Mesenchymal stem cell (in vitro differentiated cells and primary cell): ENCODE results near the gene MMP27.
A peak's percentile ranks its signal among the peaks of the same experiment; 100 is the strongest.

Experiments used
- DNase-seq: peaks from one replicate; pipeline ENCODE4 v3.0.0-alpha.2; 2013
- H2AFZ ChIP-seq: one replicate; pipeline ENCODE4 v1.6.1; 2013; ENCODE audit warnings: low read depth, mild to moderate bottlenecking, control low read depth, inconsistent platforms, low read length, moderate library complexity
- H2AK5ac ChIP-seq: 2 replicates; pipeline ENCODE4 v1.6.1; 2013; ENCODE audit warnings: low read length, moderate library complexity, mild to moderate bottlenecking, inconsistent platforms; ENCODE audit not compliant: severe bottlenecking
- H2BK120ac ChIP-seq: one replicate; pipeline ENCODE4 v1.6.1; 2013; ENCODE audit warnings: low read depth, mild to moderate bottlenecking, inconsistent platforms, low read length, moderate library complexity
- H2BK12ac ChIP-seq, 2 experiments: one replicate each; pipeline ENCODE4 v1.6.1; 2013; ENCODE audit warnings: inconsistent platforms in 2 of 2, low read length in 2 of 2, mild to moderate bottlenecking in 2 of 2, moderate library complexity in 2 of 2, control low read depth in 1 of 2
- H2BK15ac ChIP-seq: one replicate; pipeline ENCODE4 v1.6.1; 2013; ENCODE audit warnings: mild to moderate bottlenecking, low read depth, inconsistent platforms; ENCODE audit not compliant: poor library complexity, severe bottlenecking
- H2BK5ac ChIP-seq: 2 replicates; pipeline ENCODE4 v1.6.1; 2013; ENCODE audit warnings: low read depth, mild to moderate bottlenecking, low read length, control low read depth, inconsistent platforms; ENCODE audit not compliant: poor library complexity, severe bottlenecking
- H3K14ac ChIP-seq, 2 experiments: one replicate each; pipeline ENCODE4 v1.6.1; 2013; ENCODE audit warnings: inconsistent platforms in 2 of 2, low read length in 2 of 2, control low read depth in 1 of 2, mild to moderate bottlenecking in 1 of 2, moderate library complexity in 1 of 2
- H3K18ac ChIP-seq, 2 experiments: one replicate each; pipeline ENCODE4 v1.6.1; 2013; ENCODE audit warnings: inconsistent platforms in 2 of 2, low read length in 2 of 2, control low read depth in 1 of 2, low read depth in 1 of 2, mild to moderate bottlenecking in 1 of 2
- H3K23ac ChIP-seq, 2 experiments: one replicate each; pipeline ENCODE4 v1.6.1; 2013; ENCODE audit warnings: inconsistent platforms in 2 of 2, low read length in 2 of 2, mild to moderate bottlenecking in 2 of 2, moderate library complexity in 2 of 2, control low read depth in 1 of 2
- H3K27ac ChIP-seq: 2 replicates; pipeline ENCODE4 v1.5.1; 2013; ENCODE audit warnings: mild to moderate bottlenecking, moderate library complexity, low read length, control low read depth, inconsistent platforms; ENCODE audit not compliant: poor library complexity, severe bottlenecking
- H3K27me3 ChIP-seq, 2 experiments: 2 replicates each; pipeline versions ENCODE4 v1.6.1 to v1.7.0; 2013; ENCODE audit warnings: low read length in 2 of 2, mild to moderate bottlenecking in 2 of 2, moderate library complexity in 2 of 2, control low read depth in 1 of 2, inconsistent platforms in 1 of 2; ENCODE audit not compliant: control insufficient read depth in 1 of 2, insufficient read depth in 1 of 2
- H3K36me3 ChIP-seq, 2 experiments: 2 replicates each; pipeline versions ENCODE4 v1.6.1 to v1.7.0; 2013; ENCODE audit warnings: low read length in 2 of 2, control low read depth in 1 of 2, inconsistent platforms in 1 of 2, low read depth in 1 of 2, mild to moderate bottlenecking in 1 of 2; ENCODE audit not compliant: insufficient read depth in 2 of 2, control insufficient read depth in 1 of 2
- H3K4ac ChIP-seq, 2 experiments: one replicate each; pipeline ENCODE4 v1.6.1; 2013; ENCODE audit warnings: inconsistent platforms in 2 of 2, low read length in 2 of 2, mild to moderate bottlenecking in 2 of 2, moderate library complexity in 2 of 2, control low read depth in 1 of 2, low read depth in 1 of 2
- H3K4me1 ChIP-seq: 2 replicates; pipeline ENCODE4 v1.6.1; 2013; ENCODE audit warnings: low read depth, low read length, control low read depth; ENCODE audit not compliant: control insufficient read depth, insufficient read depth
- H3K4me2 ChIP-seq: 2 replicates; pipeline ENCODE4 v1.6.1; 2013; ENCODE audit warnings: low read length, mild to moderate bottlenecking, inconsistent platforms; ENCODE audit not compliant: poor library complexity, severe bottlenecking
- H3K4me3 ChIP-seq, 2 experiments: 2 replicates each; pipeline versions ENCODE4 v1.5.1 to v1.7.0; 2013; ENCODE audit warnings: low read length in 2 of 2, mild to moderate bottlenecking in 2 of 2, control low read depth in 1 of 2, low read depth in 1 of 2; ENCODE audit not compliant: insufficient read depth in 1 of 2
- H3K79me1 ChIP-seq: replicated peaks from 2 replicates; pipeline ENCODE4 v1.6.1; 2013; ENCODE audit warnings: mild to moderate bottlenecking, control low read depth, low read length, inconsistent platforms; ENCODE audit not compliant: poor library complexity, severe bottlenecking
- H3K9ac ChIP-seq: 2 replicates; pipeline ENCODE4 v1.7.0; 2013; ENCODE audit warnings: mild to moderate bottlenecking, low read length, moderate library complexity
- H3K9me3 ChIP-seq: 2 replicates; pipeline ENCODE4 v1.7.0; 2013; ENCODE audit warnings: mild to moderate bottlenecking, low read length; ENCODE audit not compliant: control insufficient read depth
- H4K8ac ChIP-seq: one replicate; pipeline ENCODE4 v1.6.1; 2013; ENCODE audit warnings: inconsistent platforms, mild to moderate bottlenecking, low read length, moderate library complexity
- H4K91ac ChIP-seq: one replicate; pipeline ENCODE4 v1.6.1; 2013; ENCODE audit warnings: mild to moderate bottlenecking, low read length, inconsistent platforms
- WGBS: methylation state at CpG from one replicate; pipeline ENCODE4 v1.1.7; 2013; ENCODE audit warnings: mixed read lengths; 5-methylcytosine and 5-hydroxymethylcytosine counted together

MMP27 gene

DNA sequence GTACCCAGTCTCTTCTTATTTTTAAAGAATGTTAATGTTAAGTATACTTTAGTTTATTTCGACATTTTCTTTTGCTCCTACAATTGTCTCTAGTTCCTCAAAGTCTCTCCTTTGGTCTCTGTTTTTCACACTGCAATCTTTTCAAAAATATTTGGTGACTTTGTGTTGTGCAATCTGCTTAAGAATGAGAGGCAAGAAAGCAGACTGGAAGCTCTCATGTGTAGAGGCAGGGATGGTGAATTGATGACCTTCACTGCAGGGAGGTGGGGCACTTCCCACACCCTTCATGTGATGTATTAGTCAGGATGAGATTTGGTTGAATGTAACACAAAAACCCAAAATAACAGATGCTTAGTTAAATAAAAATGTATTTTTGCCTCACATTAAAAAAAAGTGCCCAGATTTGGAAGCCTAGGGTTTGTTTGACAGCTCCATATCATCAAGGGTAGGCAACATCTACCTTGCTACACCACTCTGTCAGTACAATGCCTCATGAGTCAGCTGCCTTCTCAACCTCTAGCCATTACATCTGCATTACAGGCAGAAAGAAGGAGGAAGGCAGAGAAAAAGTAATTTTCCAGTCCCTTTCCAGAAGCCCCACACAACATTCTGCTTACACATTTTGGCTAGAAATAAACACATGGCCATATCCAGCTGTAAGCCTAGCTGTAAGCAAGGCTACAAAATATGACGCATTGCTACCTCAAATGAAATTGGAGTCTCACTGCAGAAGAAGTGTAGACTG, 3.8 kb upstream of the MMP27 start:
- Histone ChIP-seq H2AK5ac (no peak overlapping the region), H3K4ac (no peak overlapping the region), H3K9me3 (no peaks in the 10 kb centered on the region), H4K8ac (no peak overlapping the region), H3K27me3 (no peaks in the 10 kb centered on the region), H2BK120ac (no peak overlapping the region), H3K79me1 (no peaks in the 10 kb centered on the region), H3K9ac (peak overlapping the region; percentile 42), H3K23ac (no peak overlapping the region), H3K27ac (no peak overlapping the region), H3K18ac (no peak overlapping the region), H2BK15ac (no peak overlapping the region), H2BK5ac (no peak overlapping the region), H3K36me3 (no peaks in the 10 kb centered on the region), H3K14ac (no peak overlapping the region), H2BK12ac (no peak overlapping the region), H3K4me1 (no peaks in the 10 kb centered on the region), H2AFZ (no peak overlapping the region), H3K4me3 (no peak overlapping the region), H4K91ac (no peak overlapping the region), H3K4me2 (no peak overlapping the region)
- 91% methylated on average over 1 of the region's 2 CpGs for WGBS
- peak; percentile 75 for DNase-seq

DNA sequence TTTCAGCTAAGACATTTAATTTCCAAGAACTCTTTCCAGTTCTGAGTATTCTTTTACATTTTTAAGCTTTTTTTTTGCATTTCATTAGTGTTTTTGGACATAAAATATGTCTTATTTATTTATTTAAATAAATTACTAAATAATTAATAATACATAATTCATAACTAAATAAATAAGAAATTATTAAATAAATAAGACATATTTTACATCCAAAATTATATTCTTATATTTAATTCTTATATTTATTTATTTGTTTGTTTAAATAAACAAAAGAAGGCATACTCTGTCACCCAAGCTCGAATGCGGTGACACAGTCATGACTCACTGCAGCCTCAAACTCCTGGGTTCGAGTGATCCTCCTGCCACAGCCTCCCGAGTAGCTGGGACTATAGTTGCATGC, 3.1 kb upstream of the MMP27 start:
- Histone ChIP-seq H3K4me2 (no peak overlapping the region), H3K14ac (no peak overlapping the region), H4K91ac (no peak overlapping the region), H2BK120ac (no peak overlapping the region), H3K4me1 (no peaks in the 10 kb centered on the region), H3K4me3 (no peak overlapping the region), H3K18ac (no peak overlapping the region), H3K9me3 (no peaks in the 10 kb centered on the region), H2BK5ac (no peak overlapping the region), H3K23ac (no peak overlapping the region), H3K4ac (no peak overlapping the region), H3K9ac (peak overlapping the region; percentile 6), H2AK5ac (no peak overlapping the region), H2BK12ac (no peak overlapping the region), H3K27ac (no peak overlapping the region), H2AFZ (no peak overlapping the region), H2BK15ac (no peak overlapping the region), H3K36me3 (no peaks in the 10 kb centered on the region), H3K79me1 (no peaks in the 10 kb centered on the region), H3K27me3 (no peaks in the 10 kb centered on the region), H4K8ac (no peak overlapping the region)
- 70% methylated on average over 4 of the region's 4 CpGs for WGBS
- no peak for DNase-seq

DNA sequence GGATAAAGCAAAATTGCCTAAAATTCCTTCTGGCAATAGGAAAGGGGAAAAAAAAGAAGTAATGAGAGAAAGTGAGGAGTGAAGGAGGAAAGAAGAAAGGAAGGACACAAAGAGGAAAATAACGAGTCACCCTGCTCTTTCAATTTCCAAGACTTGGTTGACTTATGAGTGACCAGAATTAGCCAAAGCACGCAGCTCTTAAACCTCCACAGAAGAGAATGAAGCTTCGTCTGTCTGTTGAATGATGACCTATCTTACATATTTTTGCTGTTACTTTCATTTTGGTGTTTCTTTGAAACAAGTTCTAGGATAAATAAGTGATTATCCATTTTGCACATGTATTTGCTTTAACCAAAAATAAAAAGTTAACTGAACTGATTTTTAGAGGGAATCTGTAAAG, 728 bp downstream of the MMP27 start:
- peak overlapping the region; percentile 91 for H3K9ac ChIP-seq
- 92% methylated on average over 2 of the region's 3 CpGs for WGBS
- H2AFZ ChIP-seq = no peak overlapping the region
- H3K79me1 ChIP-seq = no peaks in the 10 kb centered on the region
- no peak for DNase-seq
- H3K27me3 ChIP-seq = no peaks in the 10 kb centered on the region
- no peak overlapping the region for H2AK5ac ChIP-seq
- no peak overlapping the region for H3K23ac ChIP-seq
- no peak overlapping the region for H2BK5ac ChIP-seq
- no peak overlapping the region for H3K14ac ChIP-seq
- no peak overlapping the region for H3K4me2 ChIP-seq
- H3K4ac ChIP-seq = no peak overlapping the region
- H3K18ac ChIP-seq = no peak overlapping the region
- no peaks in the 10 kb centered on the region for H3K4me1 ChIP-seq
- no peaks in the 10 kb centered on the region for H3K9me3 ChIP-seq
- no peak overlapping the region for H2BK15ac ChIP-seq
- H2BK120ac ChIP-seq = no peak overlapping the region
- H2BK12ac ChIP-seq = no peak overlapping the region
- no peak overlapping the region for H4K8ac ChIP-seq
- H3K4me3 ChIP-seq = peak overlapping the region in 1 of 2 experiments; percentile 65
- no peak overlapping the region for H4K91ac ChIP-seq
- no peak overlapping the region for H3K27ac ChIP-seq
- no peaks in the 10 kb centered on the region for H3K36me3 ChIP-seq

DNA sequence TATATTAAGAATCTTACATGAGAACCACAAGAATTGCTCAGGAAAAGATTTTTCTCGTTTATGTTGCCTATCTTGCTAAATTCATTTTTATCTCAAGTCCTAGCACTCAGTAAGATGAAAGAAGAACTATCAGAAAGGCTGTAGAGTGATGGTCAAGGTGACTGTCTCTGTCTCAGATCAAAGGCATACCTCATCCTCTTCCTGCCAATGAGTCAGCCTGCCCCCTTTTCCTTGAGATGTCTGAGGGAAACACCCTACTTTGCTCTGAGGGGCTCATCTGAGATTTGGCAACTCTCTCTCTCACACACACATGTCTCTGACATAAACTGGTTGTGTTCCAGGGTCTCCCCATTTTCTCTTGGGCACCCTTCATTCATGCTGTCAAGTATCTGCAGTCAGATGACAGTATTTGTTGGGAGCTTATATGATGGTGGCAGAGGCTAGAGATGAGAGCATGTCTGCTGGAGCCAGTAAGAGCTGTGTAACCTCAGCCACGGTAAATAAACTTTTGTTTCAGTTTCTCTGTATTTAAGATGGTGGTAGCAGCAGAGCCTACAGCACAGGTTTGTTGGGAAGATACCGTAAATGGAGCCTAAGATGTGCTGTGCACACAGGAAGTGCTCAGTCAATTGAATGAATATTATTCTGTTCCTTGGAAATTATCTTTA, 1.6 kb downstream of the MMP27 start:
- DNase-seq = no peak
- peak overlapping the region; percentile 91 for H3K9ac ChIP-seq
- no peak overlapping the region for H2BK5ac ChIP-seq
- H3K23ac ChIP-seq = no peak overlapping the region
- H3K4ac ChIP-seq = no peak overlapping the region
- no peaks in the 10 kb centered on the region for H3K36me3 ChIP-seq
- no peak overlapping the region for H3K18ac ChIP-seq
- no peak overlapping the region for H2BK12ac ChIP-seq
- no peak overlapping the region for H3K4me3 ChIP-seq
- no peak overlapping the region for H2AK5ac ChIP-seq
- H2AFZ ChIP-seq = no peak overlapping the region
- H3K27ac ChIP-seq = no peak overlapping the region
- no peak overlapping the region for H2BK15ac ChIP-seq
- H4K8ac ChIP-seq = no peak overlapping the region
- no peak overlapping the region for H2BK120ac ChIP-seq
- 98% methylated on average over 2 of the region's 3 CpGs for WGBS
- no peaks in the 10 kb centered on the region for H3K9me3 ChIP-seq
- H3K4me1 ChIP-seq = no peaks in the 10 kb centered on the region
- no peaks in the 10 kb centered on the region for H3K79me1 ChIP-seq
- H3K27me3 ChIP-seq = no peaks in the 10 kb centered on the region
- H3K14ac ChIP-seq = no peak overlapping the region
- H3K4me2 ChIP-seq = no peak overlapping the region
- H4K91ac ChIP-seq = no peak overlapping the region
